Adrenal gland (tissue), 12 donors: ENCODE measurements around the gene SERTAD3. TPM values are rescaled to one million over a fixed set of nuclear protein-coding genes. Genes with fewer than 3 reads are reported as not detected.
A peak's percentile ranks its signal among the peaks of the same experiment; 100 is the strongest.

Experiments
- DNase-seq, 7 donors: peaks; one replicate each; pipeline ENCODE4 v3.0.0-alpha.2; 2019 to 2020
- H3K27ac ChIP-seq, 5 donors: fragments of 200-600 bp; sonication (generic) in 4 of 5; 1 replicate in 3 of 5; 2 replicates in 2 of 5; pipeline versions ENCODE4 v1.5.1 to v1.8.0; 2016 to 2020; ENCODE audit warnings: mild to moderate bottlenecking in 1 of 5
- H3K27me3 ChIP-seq: fragments of 200-600 bp; 2 replicates; pipeline ENCODE4 v1.8.0; 2021
- H3K36me3 ChIP-seq, 2 donors: fragments of 200-600 bp; replicated peaks in 1 of 2; 1 replicate in 1 of 2; 2 replicates in 1 of 2; pipeline versions ENCODE4 v1.5.1 to v1.8.0; 2018 to 2022
- H3K4me1 ChIP-seq, 2 donors: fragments of 200-600 bp; replicated peaks in 1 of 2; 1 replicate in 1 of 2; 2 replicates in 1 of 2; pipeline versions ENCODE4 v1.5.1 to v1.8.0; 2018 to 2021
- H3K4me3 ChIP-seq, 4 donors: fragments of 200-600 bp; sonication (generic) in 3 of 4; one replicate each; pipeline ENCODE4 v1.5.1; 2016 to 2018
- H3K9me3 ChIP-seq, 3 donors: fragments of 200-600 bp; sonication (generic) in 1 of 3; replicated peaks in 1 of 3; 1 replicate in 2 of 3; 2 replicates in 1 of 3; pipeline versions ENCODE4 v1.5.1 to v1.8.0; 2016 to 2021
- CTCF ChIP-seq, 6 experiments: fragments of 450-650 bp in 4 of 6; fragments of 200-600 bp in 2 of 6; sonication (generic) in 1 of 6; IDR thresholded peaks; 1 replicate in 5 of 6; 2 replicates in 1 of 6; pipeline versions ENCODE4 v1.5.1 to v1.8.0; 2016 to 2021; ENCODE audit warnings: antibody characterized with exemption in 6 of 6, mild to moderate bottlenecking in 2 of 6, moderate library complexity in 1 of 6
- POLR2A ChIP-seq, 2 donors: fragments of 450-650 bp; IDR thresholded peaks; one replicate each; pipeline ENCODE4 v1.6.1; 2017; ENCODE audit warnings: antibody characterized with exemption in 2 of 2, mild to moderate bottlenecking in 2 of 2, moderate library complexity in 1 of 2
- WGBS, 4 donors: extraction: QIAGEN DNeasy Blood & Tissue Kit in 2 of 4; methylation state at CpG; one replicate each; pipeline versions ENCODE4 v1.1.5 to v1.1.7; 2013 to 2017; 5-methylcytosine and 5-hydroxymethylcytosine counted together
- intact Hi-C, 2 donors: fragments of 100-400 bp; cut with DNase I; formaldehyde crosslinking; loops; one replicate each; pipeline versions ENCODE4 v1.14.1 to v1.15.0; 2022 to 2023
- polyA plus RNA-seq, 3 donors: library from polyadenylated mRNA; stranded (reverse); fragments of 200-250 nt in 2 of 3; fragments of 350-450 nt in 1 of 3; fragmentation: Illumina TruSeq in 1 of 3; extraction: RNeasy Lipid Tissue Mini Kit (QIAGEN cat#74804) in 1 of 3; gene quantifications; one replicate each; pipeline ENCODE4 v1.2.3, GENCODE V29; 2013 to 2014
- total RNA-seq, 9 donors: library from RNA; depleted of rRNA in 4 of 9; stranded (reverse); fragments of >200 nt in 4 of 9; fragments of 120-200 nt in 1 of 9; fragmentation: NEBNext Ultra II Directional in 1 of 9; extraction: Animal tissue kit (Norgen Biotek cat#: 25700) in 1 of 9; gene quantifications; one replicate each; pipeline versions ENCODE4 v1.1.0 to v1.2.4, GENCODE V29; 2013 to 2023
- donor health status: healthy with polysubstance abuse.
- donor health status: Bipolar disorder and iron deficiency.
- donor health status: DM: yes; HTN: yes; CAD: no.
- donor health status: DM: no; HTN: no; CAD: no.
- donor health status: DM: no; HTN: no; CAD: no.
- donor health status: DM: yes; HTN: yes; CAD: no.

Gene SERTAD3
- total and polyA plus RNA-seq, 12 donors: 12.1 to 60.2 (median 29.5) TPM

GRCh38 chr19:40461669-40462221 is 17.6 kb upstream of the SERTAD3 start:
- peak in 6 of 7 donors; percentile 29 to 63 (median 52) for DNase-seq
- no peaks in the 10 kb centered on the region for H3K36me3 ChIP-seq
- no peak overlapping the region for H3K4me3 ChIP-seq
- intact Hi-C loops: loop anchor here in 1 of 2 donors (10.0 kb wide), 1 partner anchor 133 kb away; no protein-coding TSS in a partner anchor
- no peaks in the 10 kb centered on the region for H3K27me3 ChIP-seq
- H3K9me3 ChIP-seq: no peaks in the 10 kb centered on the region
- WGBS, 4 donors: 74 to 81% (median 77%) methylated on average over 7 of the region's 7 CpGs
- peaks cover 19 to 25% of the 10 kb centered on the region in 2 donors for H3K4me1 ChIP-seq
- TF ChIP-seq CTCF (IDR thresholded peaks at IDR 0.05) (no peak), POLR2A (IDR thresholded peaks at IDR 0.05) (no peak)
- peak overlapping the region in 2 of 5 donors; percentile 21 to 54 for H3K27ac ChIP-seq

- Histone ChIP-seq H3K4me3 (no peak overlapping the region), H3K4me1 (peaks cover 10 to 18% of the 10 kb centered on the region in 2 donors), H3K27ac (no peak overlapping the region), H3K9me3 (no peaks in the 10 kb centered on the region), H3K36me3 (peaks cover 0 to 6% of the 10 kb centered on the region in 2 donors), H3K27me3 (no peaks in the 10 kb centered on the region)
- intact Hi-C loops: loop anchor here in 1 of 2 donors (10.0 kb wide), 1 partner anchor 135 kb away; no protein-coding TSS in a partner anchor
- no peak for DNase-seq
- TF ChIP-seq POLR2A (IDR thresholded peaks at IDR 0.05) (no peak), CTCF (IDR thresholded peaks at IDR 0.05) (no peak)
- WGBS, 4 donors: 90 to 93% (median 92%) methylated on average over 3 of the region's 3 CpGs
Observed at GRCh38 chr19:40460185-40460584, 16.1 kb upstream of the SERTAD3 start.

GRCh38 chr19:40458597-40458974 is 14.5 kb upstream of the SERTAD3 start:
- Histone ChIP-seq H3K4me3 (no peak overlapping the region), H3K27me3 (no peaks in the 10 kb centered on the region), H3K9me3 (no peaks in the 10 kb centered on the region), H3K4me1 (peaks cover 0 to 4% of the 10 kb centered on the region in 2 donors), H3K27ac (no peak overlapping the region), H3K36me3 (peaks cover 0 to 8% of the 10 kb centered on the region in 2 donors)
- TF ChIP-seq CTCF (IDR thresholded peaks at IDR 0.05) (no peak), POLR2A (IDR thresholded peaks at IDR 0.05) (no peak)
- 90 to 99% (median 95%) methylated on average over 3 of the region's 3 CpGs for WGBS, 4 donors
- DNase-seq: no peak
- intact Hi-C loops: no loop called here

- Histone ChIP-seq H3K27me3 (no peaks in the 10 kb centered on the region), H3K36me3 (peaks cover 0 to 8% of the 10 kb centered on the region in 2 donors), H3K4me3 (no peak overlapping the region), H3K4me1 (no peaks in the 10 kb centered on the region), H3K9me3 (no peaks in the 10 kb centered on the region), H3K27ac (no peak overlapping the region)
- TF ChIP-seq POLR2A (IDR thresholded peaks at IDR 0.05) (no peak), CTCF (IDR thresholded peaks at IDR 0.05) (no peak)
- intact Hi-C loops: no loop called here
- no peak for DNase-seq
- 83 to 94% (median 86%) methylated on average over 6 to 27 of the region's 27 CpGs for WGBS, 4 donors
Observed at GRCh38 chr19:40457953-40458596, 13.9 kb upstream of the SERTAD3 start.
